Uterus (tissue), 4 donors: ENCODE data around the gene DET1. TPM values are rescaled to one million over a fixed set of nuclear protein-coding genes. Genes with fewer than 3 reads are reported as not detected.
"Not testable (repeated sequence)": the region's sequence is repeated elsewhere in the genome, so short reads cannot be mapped to it uniquely, and the experiment has no call there.

ENCODE experiments used
- DNase-seq, 2 donors: peaks; one replicate each; pipeline ENCODE4 v3.0.0-alpha.2; 2019 to 2020
- H3K27ac ChIP-seq, 2 donors: fragments of 200-600 bp; sonication (generic); 1 replicate in 1 of 2; 2 replicates in 1 of 2; pipeline ENCODE4 v1.5.1; 2016 to 2018
- H3K27me3 ChIP-seq, 2 donors: fragments of 200-600 bp; sonication (generic); one replicate each; pipeline ENCODE4 v1.5.1; 2018 to 2019; ENCODE audit warnings: control low read depth in 1 of 2
- H3K36me3 ChIP-seq, 2 donors: fragments of 200-600 bp; sonication (generic); one replicate each; pipeline ENCODE4 v1.5.1; 2019; ENCODE audit warnings: control low read depth in 1 of 2
- H3K4me1 ChIP-seq, 2 donors: fragments of 200-600 bp; sonication (generic); one replicate each; pipeline ENCODE4 v1.5.1; 2018 to 2019; ENCODE audit warnings: control low read depth in 1 of 2
- H3K4me3 ChIP-seq, 2 donors: fragments of 200-600 bp; sonication (generic); 1 replicate in 1 of 2; 2 replicates in 1 of 2; pipeline ENCODE4 v1.5.1; 2018 to 2019; ENCODE audit warnings: mild to moderate bottlenecking in 1 of 2
- H3K9me3 ChIP-seq, 2 donors: fragments of 200-600 bp; sonication (generic); one replicate each; pipeline ENCODE4 v1.5.1; 2019; ENCODE audit warnings: control low read depth in 1 of 2
- CTCF ChIP-seq, 4 experiments: fragments of 200-600 bp in 2 of 4; fragments of 450-650 bp in 2 of 4; sonication (generic) in 2 of 4; IDR thresholded peaks; one replicate each; pipeline ENCODE4 v1.5.1; 2016 to 2019; ENCODE audit warnings: antibody characterized with exemption in 4 of 4, mild to moderate bottlenecking in 2 of 4, moderate library complexity in 1 of 4
- POLR2A ChIP-seq, 2 donors: fragments of 450-650 bp; IDR thresholded peaks; one replicate each; pipeline ENCODE4 v1.6.1; 2016; ENCODE audit warnings: antibody characterized with exemption in 2 of 2, mild to moderate bottlenecking in 1 of 2, moderate library complexity in 1 of 2
- intact Hi-C: fragments of 100-400 bp; cut with DNase I; formaldehyde crosslinking; loops from one replicate; pipeline ENCODE4 v1.15.1; 2023; ENCODE audit warnings: low total_unique reads
- total RNA-seq, 4 donors: library from RNA; depleted of rRNA in 3 of 4; stranded (reverse); fragments of >200 nt in 3 of 4; gene quantifications; one replicate each; pipeline versions ENCODE4 v1.1.0 to v1.2.4, GENCODE V29; 2014 to 2023
- donor health status: DM: yes; HTN: yes; CAD: no.

Gene DET1
- total RNA-seq, 4 donors from 2014 or later = 4.1 to 20.4 (median 10.7) TPM

DNA sequence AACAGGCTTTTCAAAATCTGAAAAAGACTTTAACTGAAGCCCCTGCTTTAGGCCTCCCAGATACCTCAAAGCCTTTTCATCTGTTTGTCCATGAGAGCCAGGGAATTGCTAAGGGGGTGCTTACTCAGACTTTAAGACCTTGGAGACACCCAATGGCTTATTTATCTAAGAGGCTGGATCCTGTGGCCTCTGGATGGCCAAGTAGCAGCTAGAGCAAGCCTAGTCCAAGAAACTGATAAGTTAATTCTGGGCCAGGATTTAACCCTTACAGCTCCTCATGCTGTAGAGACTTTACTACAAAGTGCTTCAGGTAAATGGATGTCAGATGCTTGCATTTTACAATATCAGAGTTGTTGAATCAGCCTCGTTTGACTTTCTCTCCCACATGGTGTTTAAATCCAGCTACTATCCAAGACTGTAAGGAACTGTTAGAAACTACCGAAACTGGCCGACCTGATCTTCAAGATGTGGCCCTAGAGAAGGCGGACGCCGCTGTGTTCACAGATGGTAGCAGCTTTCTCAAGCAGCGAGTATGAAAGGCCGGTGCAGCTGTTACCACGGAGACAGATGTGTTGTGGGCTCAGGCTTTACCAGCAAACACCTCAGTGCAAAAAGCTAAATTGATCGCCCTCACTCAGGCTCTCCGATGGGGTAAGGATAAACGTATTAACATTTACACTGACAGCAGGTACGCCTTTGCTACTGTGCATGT lies 3.3 kb downstream of the DET1 start:
- Histone ChIP-seq H3K4me3 (no peak overlapping the region), H3K36me3 (no peaks in the 10 kb centered on the region), H3K4me1 (peaks cover 15 to 17% of the 10 kb centered on the region in 2 donors), H3K9me3 (no peaks in the 10 kb centered on the region), H3K27me3 (no peaks in the 10 kb centered on the region), H3K27ac (peak overlapping the region; percentile 82 to 98)
- no peak for DNase-seq
- intact Hi-C loops = no loop called here
- no peak for TF ChIP-seq CTCF (IDR thresholded peaks at IDR 0.05)
- no peak for TF ChIP-seq POLR2A (IDR thresholded peaks at IDR 0.05)

GRCh38 chr15:88542342-88542733 lies 4.1 kb downstream of the DET1 start:
- Histone ChIP-seq H3K9me3 (no peaks in the 10 kb centered on the region), H3K36me3 (no peaks in the 10 kb centered on the region), H3K4me3 (no peak overlapping the region), H3K27me3 (no peaks in the 10 kb centered on the region), H3K27ac (peak overlapping the region; percentile 82 to 98), H3K4me1 (peaks cover 15 to 17% of the 10 kb centered on the region in 2 donors)
- intact Hi-C loops = no loop called here
- peak; percentile 82 to 93 for DNase-seq
- no peak for TF ChIP-seq POLR2A (IDR thresholded peaks at IDR 0.05)
- TF ChIP-seq CTCF (IDR thresholded peaks at IDR 0.05) = no peak

GRCh38 chr15:88541709-88542341 lies 4.7 kb downstream of the DET1 start:
- DNase-seq = peak in 1 of 2 donors; percentile 32
- peak overlapping the region; percentile 82 to 98 for H3K27ac ChIP-seq
- intact Hi-C loops = no loop called here
- TF ChIP-seq CTCF (IDR thresholded peaks at IDR 0.05) = no peak
- TF ChIP-seq POLR2A (IDR thresholded peaks at IDR 0.05) = no peak
- H3K4me3 ChIP-seq = no peak overlapping the region
- H3K36me3 ChIP-seq = no peaks in the 10 kb centered on the region
- peaks cover 15 to 17% of the 10 kb centered on the region in 2 donors for H3K4me1 ChIP-seq
- no peaks in the 10 kb centered on the region for H3K9me3 ChIP-seq
- H3K27me3 ChIP-seq = no peaks in the 10 kb centered on the region

- H3K27me3 ChIP-seq, H3K36me3 ChIP-seq, H3K27ac ChIP-seq, intact Hi-C loops, DNase-seq, H3K9me3 ChIP-seq, H3K4me3 ChIP-seq: not testable (repeated sequence)
- peaks cover 15 to 17% of the 10 kb centered on the region in 2 donors for H3K4me1 ChIP-seq
These were observed 5.4 kb downstream of the DET1 start for GRCh38 chr15:88541111-88541510.

DNA sequence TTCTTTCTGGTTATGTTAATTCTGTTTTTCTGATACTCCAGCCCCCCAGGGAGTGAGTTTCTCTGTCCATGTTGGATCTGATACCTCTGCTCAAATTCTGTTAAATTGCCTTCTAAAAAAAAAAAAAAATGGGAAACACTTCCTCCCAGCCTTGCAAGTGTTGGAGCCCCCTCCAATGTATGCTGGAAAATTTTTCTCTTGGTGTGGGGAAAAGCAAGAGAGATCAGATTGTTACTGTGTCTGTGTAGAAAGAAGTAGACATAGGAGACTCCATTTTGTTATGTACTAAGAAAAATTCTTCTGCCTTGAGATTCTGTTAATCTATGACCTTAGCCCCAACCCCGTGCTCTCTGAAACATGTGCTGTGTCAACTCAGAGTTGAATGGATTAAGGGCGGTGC lies 6.1 kb downstream of the DET1 start:
- H3K9me3 ChIP-seq, H3K27ac ChIP-seq, H3K36me3 ChIP-seq, DNase-seq, H3K4me3 ChIP-seq, H3K27me3 ChIP-seq, intact Hi-C loops: not testable (repeated sequence)
- peaks cover 15 to 17% of the 10 kb centered on the region in 2 donors for H3K4me1 ChIP-seq

DNA sequence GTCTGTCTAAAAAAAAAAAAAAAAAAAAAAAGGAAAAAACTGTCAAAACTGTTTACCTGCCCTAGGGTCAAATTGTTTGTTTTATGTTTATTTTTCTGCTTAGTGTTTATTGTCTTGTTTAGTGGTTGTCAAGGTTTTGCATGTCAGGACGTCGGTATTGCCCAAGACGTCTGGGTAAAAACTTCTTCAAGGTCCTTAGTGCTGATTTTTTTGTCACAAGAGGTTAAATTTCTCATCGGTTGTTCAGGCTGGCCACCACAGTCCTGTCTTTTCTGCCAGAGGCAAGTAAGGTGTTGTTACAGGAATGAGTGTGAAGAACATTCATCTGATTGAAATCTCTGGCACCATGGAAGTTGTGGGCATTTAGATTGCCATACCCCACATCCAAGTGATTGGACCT lies 7.0 kb downstream of the DET1 start:
- Histone ChIP-seq H3K36me3 (no peaks in the 10 kb centered on the region), H3K27me3 (no peaks in the 10 kb centered on the region), H3K9me3 (no peaks in the 10 kb centered on the region), H3K27ac (no peak overlapping the region), H3K4me1 (peaks cover 14 to 15% of the 10 kb centered on the region in 2 donors), H3K4me3 (no peak overlapping the region)
- DNase-seq = no peak
- no peak for TF ChIP-seq POLR2A (IDR thresholded peaks at IDR 0.05)
- TF ChIP-seq CTCF (IDR thresholded peaks at IDR 0.05) = no peak
- intact Hi-C loops = no loop called here
